WERI-Rb-1 (cell line): ENCODE measurements around the gene ADARB2.

Experiments used
- DNase-seq: peaks from one replicate; pipeline ENCODE4 v3.0.0-alpha.2; 2020
- H3K27ac ChIP-seq: fragments of 250-450 bp; sonication (Bioruptor Pico); 2 replicates; pipeline ENCODE4 v1.5.1; 2020; ENCODE audit warnings: mild to moderate bottlenecking, moderate library complexity
- H3K27me3 ChIP-seq: fragments of 250-450 bp; sonication (Bioruptor Pico); 2 replicates; pipeline ENCODE4 v1.5.1; 2021; ENCODE audit warnings: mild to moderate bottlenecking, low read depth, moderate library complexity; ENCODE audit not compliant: insufficient read depth, severe bottlenecking
- H3K36me3 ChIP-seq: fragments of 250-450 bp; sonication (Bioruptor Pico); 2 replicates; pipeline ENCODE4 v1.5.1; 2020; ENCODE audit warnings: mild to moderate bottlenecking, moderate library complexity
- H3K4me3 ChIP-seq: 2 replicates; pipeline ENCODE4 v1.5.1; 2011; ENCODE audit warnings: low read depth, mild to moderate bottlenecking, control low read depth, low read length
- H3K9me3 ChIP-seq: fragments of 250-450 bp; sonication (Bioruptor Pico); 2 replicates; pipeline ENCODE4 v1.5.1; 2021; ENCODE audit warnings: mild to moderate bottlenecking, moderate library complexity; ENCODE audit not compliant: severe bottlenecking
- CTCF ChIP-seq: IDR thresholded peaks from 2 replicates; pipeline ENCODE4 v1.5.1; 2011; ENCODE audit warnings: low read depth, mild to moderate bottlenecking, control low read depth, inconsistent platforms, low read length

ADARB2 gene

GRCh38 chr10:1147810-1148209 is 589.5 kb downstream of the ADARB2 start:
- no peak for DNase-seq
- Histone ChIP-seq H3K27ac (no peak overlapping the region), H3K27me3 (no peaks in the 10 kb centered on the region), H3K4me3 (no peak overlapping the region), H3K9me3 (no peaks in the 10 kb centered on the region), H3K36me3 (no peaks in the 10 kb centered on the region)
- no peak for TF ChIP-seq CTCF

DNA sequence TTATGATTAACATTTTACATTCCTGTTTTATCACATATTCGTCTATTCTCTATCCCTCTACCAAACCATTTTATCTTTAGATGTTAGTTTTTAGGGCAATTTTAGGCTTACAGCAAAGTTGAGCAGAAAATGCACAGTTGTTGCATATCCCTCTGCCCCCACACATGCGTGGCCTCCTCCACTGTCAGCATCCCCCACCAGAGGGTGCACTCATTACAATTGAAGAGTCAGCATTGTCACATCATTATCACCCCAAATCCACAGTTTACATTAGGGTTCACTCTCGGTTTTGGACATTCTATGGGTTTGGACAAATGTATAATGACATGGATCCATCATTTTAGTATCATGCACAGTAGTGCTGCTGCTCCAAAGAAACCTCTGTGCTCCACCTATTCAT is 594.7 kb downstream of the ADARB2 start:
- no peak for DNase-seq
- Histone ChIP-seq H3K27me3 (no peaks in the 10 kb centered on the region), H3K36me3 (no peaks in the 10 kb centered on the region), H3K27ac (no peak overlapping the region), H3K4me3 (no peak overlapping the region), H3K9me3 (no peaks in the 10 kb centered on the region)
- peak; percentile 28; the same call in 1 of the 2 replicates for TF ChIP-seq CTCF

GRCh38 chr10:1141701-1142100 is 595.6 kb downstream of the ADARB2 start:
- Histone ChIP-seq H3K36me3 (no peaks in the 10 kb centered on the region), H3K27ac (no peak overlapping the region), H3K9me3 (no peaks in the 10 kb centered on the region), H3K27me3 (no peaks in the 10 kb centered on the region), H3K4me3 (no peak overlapping the region)
- DNase-seq: no peak
- TF ChIP-seq CTCF: no peak

DNA sequence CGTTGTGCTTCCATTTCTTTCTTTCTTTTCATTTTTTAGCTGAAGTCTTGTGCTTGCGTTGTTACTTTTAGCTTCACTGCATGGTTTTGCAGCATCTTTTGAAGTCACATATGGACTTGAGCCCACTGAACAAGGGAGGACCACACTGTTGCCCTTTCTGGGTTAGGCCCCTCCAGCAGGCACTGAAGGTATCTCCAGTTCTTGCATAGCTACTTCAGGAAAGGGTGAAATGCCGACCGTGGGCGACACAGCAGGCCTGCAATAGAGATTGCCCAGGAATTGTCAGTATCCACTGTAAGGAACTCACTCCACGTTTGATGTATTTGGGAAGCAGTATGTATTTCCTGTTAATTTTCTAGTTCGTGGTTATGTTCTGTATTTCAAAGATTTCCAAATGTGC is 596.1 kb downstream of the ADARB2 start:
- Histone ChIP-seq H3K27me3 (no peaks in the 10 kb centered on the region), H3K4me3 (no peak overlapping the region), H3K36me3 (no peaks in the 10 kb centered on the region), H3K9me3 (no peaks in the 10 kb centered on the region), H3K27ac (no peak overlapping the region)
- DNase-seq: no peak
- TF ChIP-seq CTCF: no peak

GRCh38 chr10:1138529-1138928 is 598.8 kb downstream of the ADARB2 start:
- Histone ChIP-seq H3K27me3 (no peaks in the 10 kb centered on the region), H3K27ac (no peak overlapping the region), H3K36me3 (no peaks in the 10 kb centered on the region), H3K9me3 (no peaks in the 10 kb centered on the region), H3K4me3 (no peak overlapping the region)
- no peak for DNase-seq
- no peak for TF ChIP-seq CTCF

- no peak overlapping the region for H3K4me3 ChIP-seq
- no peak overlapping the region for H3K27ac ChIP-seq
- no peaks in the 10 kb centered on the region for H3K9me3 ChIP-seq
- no peak for DNase-seq
- no peaks in the 10 kb centered on the region for H3K36me3 ChIP-seq
- TF ChIP-seq CTCF: no peak
- no peaks in the 10 kb centered on the region for H3K27me3 ChIP-seq
Observed at GRCh38 chr10:1137499-1138163, 599.7 kb downstream of the ADARB2 start.
